Activated CD4-positive, CD25-positive, alpha-beta regulatory T cell treated with anti-CD3 and anti-CD28 coated beads, Interleukin-2, amount 50 U/mL, for 16 hours (primary cell): ENCODE data around the gene CDK6.
"Not testable (repeated sequence)": the region's sequence is repeated elsewhere in the genome, so short reads cannot be mapped to it uniquely, and the experiment has no call there.

Experiments
- DNase-seq: peaks from one replicate; pipeline ENCODE4 v3.0.0-alpha.2; 2020; ENCODE audit warnings: low read depth, low spot score

CDK6 gene

DNA sequence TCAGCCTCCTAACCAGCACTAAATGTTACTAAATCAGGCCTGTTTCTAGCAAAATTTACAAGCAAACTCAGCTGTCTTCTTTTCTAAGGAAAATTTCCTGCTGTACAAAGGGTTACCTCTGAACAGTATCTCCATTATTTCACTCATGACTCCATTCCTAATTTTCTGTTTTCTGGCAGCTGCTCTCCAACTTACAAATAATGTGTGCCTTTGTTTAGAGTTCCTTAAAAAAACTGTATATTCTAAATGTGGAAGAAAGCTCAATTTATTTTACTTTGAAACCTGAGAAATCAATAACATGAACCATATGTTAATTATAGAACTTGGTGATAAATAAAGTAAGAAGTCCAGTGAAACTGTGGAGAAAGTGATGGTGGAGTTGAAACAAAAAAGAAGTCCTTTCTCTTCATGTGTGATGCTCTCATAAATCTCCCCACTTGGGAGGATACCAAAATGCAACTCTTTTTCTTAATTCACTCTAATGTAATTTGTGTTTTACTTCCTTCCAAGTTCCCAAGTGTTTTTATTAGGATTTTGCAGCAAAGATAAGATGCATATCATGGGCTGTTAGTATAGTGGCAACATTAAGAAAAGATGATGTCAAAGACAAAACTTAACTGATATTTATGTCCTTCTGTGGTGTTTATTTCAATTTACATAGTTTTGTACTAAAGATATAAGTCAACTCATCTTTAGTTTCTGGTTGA, 74.8 kb downstream of the CDK6 start:
- no peak for DNase-seq

- no peak for DNase-seq
Observed at GRCh38 chr7:92758796-92759431, 77.5 kb downstream of the CDK6 start.

- not testable (repeated sequence) for DNase-seq
Observed at GRCh38 chr7:92757311-92757910, 79.0 kb downstream of the CDK6 start.

DNA sequence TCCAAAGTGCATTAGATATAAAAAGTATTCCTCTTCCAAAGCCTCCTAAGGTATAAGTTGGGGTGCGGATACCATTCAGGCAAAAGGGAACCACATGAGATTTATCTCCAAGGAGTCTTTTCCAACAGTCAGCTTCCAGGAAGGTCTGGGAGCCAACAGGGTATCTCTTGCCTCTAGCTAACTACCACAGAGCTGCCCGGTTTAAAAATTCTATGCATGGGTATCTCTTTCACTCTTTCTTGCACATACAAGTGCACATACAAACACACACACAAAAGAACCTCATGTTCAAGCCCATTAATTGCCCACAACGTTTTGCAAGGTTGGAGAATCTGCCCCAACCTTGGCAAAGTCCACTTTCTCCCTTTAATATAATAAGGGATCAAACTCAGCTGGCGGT, 80.7 kb downstream of the CDK6 start:
- DNase-seq = no peak

DNA sequence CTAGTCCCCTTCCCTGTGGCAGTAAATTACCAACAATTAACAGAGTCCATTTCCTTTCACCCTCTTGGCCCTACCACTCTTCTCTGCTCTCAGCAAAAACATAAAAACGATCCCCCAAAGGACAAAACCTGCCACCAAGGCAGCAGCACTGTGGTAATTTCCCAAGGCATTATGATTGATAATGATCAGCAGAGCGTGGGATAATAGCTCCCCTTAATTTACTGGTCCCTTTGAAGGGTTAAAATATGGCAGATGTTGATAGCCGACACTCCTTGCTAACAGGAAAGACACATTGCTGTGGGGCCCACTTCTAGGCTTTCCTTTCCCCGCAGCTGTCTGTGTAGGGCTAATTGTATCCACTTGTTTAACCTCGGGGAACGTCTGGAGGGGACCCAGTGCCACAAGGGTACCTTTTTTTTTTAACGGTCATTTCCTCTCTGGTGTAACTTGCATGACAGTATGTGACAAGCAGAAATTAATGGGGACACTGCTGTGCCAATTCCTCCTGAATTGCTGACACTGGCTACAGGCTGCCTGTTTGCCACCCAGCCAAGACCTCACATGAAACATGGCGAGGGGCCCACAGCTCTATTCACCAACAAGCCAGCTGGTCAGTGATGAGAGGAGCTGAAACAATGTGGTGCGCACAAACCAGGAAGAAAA, 81.3 kb downstream of the CDK6 start:
- DNase-seq = no peak

DNA sequence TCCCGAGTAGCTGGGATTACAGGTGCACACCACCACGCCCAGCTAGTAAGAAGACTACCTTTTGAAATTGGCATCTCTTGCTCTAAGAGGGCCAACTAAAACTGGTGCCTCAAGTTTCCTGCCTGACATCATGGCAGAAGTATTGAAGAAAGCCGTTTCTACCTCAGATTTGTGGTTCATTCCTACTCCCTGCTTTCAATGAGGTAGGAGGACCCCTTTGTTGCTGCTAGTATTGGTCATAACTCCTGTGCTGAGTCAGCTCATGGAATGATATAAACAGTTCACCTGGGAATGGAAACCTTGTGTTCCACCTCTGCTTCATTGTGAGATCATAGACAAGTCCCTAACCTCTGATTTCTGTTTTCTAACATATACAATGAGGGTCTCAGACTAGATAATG, 82.8 kb downstream of the CDK6 start:
- DNase-seq = no peak

- DNase-seq = no peak
Observed at GRCh38 chr7:92751902-92752901, 84.2 kb downstream of the CDK6 start.

GRCh38 chr7:92750946-92751345, 85.4 kb downstream of the CDK6 start:
- no peak for DNase-seq

DNA sequence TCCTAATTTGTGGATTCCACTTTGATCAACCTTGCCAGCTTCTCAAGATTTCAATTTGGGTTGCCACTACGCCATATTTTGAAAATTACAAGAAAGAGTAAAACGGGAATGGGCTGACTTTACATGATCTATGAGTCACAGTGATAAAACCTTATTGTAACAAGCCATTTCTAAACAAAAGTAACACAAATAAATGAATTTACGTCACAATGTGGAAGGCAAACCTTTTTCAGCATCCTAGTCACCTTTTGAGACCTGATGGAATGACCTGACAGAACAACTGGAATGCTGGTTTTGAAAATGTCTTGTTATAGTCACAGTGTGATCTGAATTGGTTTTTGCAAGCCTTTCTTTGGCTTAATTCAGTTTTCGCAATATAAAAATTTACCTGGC, 85.9 kb downstream of the CDK6 start:
- no peak for DNase-seq

- DNase-seq = no peak
Observed at GRCh38 chr7:92749832-92750446, 86.4 kb downstream of the CDK6 start.

- DNase-seq = no peak
Observed at GRCh38 chr7:92749327-92749755, 87.0 kb downstream of the CDK6 start.

DNA sequence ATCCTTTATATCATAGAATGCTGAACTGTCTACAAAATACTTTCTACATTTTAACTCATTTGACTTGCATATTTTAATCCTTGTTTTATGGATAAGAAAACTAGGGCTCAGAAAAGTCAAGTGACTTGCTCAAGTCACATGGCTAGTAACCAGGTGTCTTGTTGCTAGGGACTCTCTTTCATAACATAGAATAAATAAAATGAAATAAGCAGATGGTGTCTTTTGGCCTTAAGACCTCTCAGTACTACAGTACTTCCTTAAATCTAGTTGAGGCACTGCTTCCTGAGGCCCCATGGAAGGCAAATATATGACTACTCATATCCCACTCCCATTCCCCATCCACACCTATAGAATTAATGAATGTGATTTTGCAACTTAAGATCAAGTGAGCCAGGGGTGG, 87.9 kb downstream of the CDK6 start:
- DNase-seq = no peak

DNA sequence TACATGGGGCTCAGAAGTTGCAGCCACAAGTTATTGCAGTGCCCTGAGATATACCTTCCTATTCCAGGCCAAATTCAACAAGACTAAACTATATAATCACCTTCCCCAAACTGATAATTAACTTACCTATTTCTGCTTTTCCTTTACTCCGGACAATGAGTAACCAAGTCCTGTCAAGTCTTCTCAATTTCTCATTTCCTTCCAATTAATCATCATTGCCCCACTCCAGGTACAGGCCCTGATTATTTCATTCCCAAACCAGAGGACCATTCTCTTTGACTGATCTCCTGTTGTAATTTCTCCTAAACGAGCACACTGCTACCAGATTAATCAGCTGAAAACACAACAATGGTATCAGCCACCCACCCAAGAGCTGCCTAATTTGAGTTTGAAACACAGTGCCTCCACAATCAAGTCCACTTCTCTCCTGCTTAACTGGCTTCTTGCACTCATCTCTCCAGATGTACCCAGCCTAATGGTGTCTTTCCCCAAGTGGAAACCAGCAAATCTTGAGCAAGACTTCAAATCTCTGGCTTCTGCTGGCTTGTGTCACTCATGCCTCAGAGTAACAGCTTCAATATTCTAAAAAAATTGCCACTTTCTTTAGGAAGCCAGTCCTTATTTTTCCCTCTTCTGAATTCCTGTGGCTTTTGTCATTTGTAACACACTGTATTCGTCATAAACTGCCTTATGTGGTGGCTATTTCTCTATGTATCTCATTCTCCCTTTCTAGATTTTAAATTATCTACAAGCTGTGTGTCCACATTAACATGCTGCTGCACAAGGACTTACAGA, 89.1 kb downstream of the CDK6 start:
- DNase-seq = no peak

DNA sequence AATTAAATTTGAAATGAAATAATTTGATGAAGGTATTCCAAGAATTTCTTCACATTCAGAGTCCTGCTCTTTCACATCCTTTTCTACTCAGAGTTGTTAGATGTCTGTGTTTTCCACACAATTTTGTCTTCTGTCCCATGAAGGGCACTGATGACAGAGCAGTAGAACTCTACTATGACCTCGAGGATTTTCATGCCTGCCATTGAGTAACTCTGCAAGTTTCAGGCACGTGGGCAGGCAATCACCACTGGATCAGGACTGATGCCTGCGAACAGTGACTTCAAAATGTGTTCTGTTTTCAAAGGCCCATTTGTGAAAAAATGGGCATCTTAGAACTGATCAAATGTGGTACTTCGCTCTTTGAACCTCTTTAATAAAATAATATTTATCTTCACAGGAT, 91.1 kb downstream of the CDK6 start:
- DNase-seq = no peak

DNA sequence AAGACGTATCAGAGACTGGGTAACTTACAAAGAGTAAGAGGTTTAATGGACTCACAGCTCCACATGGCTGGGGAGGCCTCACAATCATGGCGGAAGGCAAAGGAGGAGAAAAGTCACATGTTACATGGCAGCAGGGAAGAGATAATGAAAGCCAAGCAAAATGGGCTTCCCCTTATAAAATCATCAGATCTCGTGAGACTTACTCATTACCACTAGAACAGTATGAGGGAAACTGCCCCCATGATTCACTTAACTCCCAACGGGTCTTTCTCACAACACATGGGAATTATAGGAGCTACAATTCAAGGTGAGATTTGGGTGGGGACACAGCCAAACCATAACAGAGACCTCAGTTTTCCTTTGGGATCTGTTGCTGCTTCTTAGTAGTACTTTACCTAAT, 92.2 kb downstream of the CDK6 start:
- DNase-seq = not testable (repeated sequence)

DNA sequence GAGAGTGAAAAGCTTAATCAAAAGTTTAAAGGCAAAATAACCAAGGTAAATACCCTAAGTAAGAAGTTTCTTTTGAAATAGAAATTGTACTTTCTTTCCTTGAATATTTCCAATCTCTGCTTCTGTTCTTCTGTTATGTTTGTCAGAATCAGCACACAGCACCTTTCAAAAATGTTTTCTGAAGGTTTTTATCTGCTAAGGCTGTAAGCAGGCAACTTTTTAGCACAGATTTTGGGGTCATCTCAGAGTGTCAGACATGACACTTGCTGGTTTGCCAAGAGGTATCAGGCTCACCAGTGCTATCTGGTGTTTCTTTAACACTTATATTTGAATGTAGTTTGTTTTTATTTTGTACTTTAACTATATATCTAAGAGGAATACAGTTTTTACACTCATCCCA, 94.2 kb downstream of the CDK6 start:
- no peak for DNase-seq

DNA sequence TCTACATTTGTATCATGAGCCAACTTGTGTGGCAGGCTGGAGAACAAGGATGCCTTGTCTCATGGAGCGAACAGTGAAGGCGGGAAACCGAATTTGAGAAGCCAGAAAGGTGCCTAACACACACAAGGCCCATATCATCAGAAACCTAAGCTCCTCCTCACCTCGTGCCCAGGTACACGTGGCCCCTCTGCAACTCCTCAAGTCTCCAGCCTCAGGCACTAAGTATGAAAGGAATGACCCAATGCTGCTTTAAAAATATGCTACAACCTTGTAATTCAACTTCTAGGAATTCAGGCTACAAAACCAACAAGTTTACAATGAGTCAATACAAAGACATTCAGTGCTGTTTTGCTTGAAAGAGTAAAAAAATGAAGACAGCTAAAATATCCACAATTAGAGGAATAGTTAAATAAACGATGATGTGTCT, 95.7 kb downstream of the CDK6 start:
- no peak for DNase-seq

- DNase-seq = no peak
Observed at GRCh38 chr7:92740134-92740533, 96.2 kb downstream of the CDK6 start.

DNA sequence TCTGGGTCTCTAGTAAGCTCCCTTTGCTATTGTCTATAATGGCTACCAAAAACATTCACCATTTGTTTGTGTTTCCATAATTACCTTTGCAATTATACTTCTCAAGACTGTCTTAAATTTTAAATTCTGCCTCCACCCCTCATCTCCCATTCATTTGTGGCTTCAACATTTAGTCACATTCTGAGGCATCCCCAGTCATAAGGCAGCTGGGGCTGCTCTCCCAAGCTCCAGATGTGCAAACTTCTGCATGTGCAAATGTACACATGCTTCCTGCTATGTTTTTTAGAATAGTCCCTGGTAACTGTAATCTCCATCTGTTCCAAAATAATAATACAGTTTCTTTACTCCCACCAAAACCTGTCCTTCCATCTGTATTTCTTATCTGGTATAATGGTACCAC, 97.3 kb downstream of the CDK6 start:
- DNase-seq = no peak

DNA sequence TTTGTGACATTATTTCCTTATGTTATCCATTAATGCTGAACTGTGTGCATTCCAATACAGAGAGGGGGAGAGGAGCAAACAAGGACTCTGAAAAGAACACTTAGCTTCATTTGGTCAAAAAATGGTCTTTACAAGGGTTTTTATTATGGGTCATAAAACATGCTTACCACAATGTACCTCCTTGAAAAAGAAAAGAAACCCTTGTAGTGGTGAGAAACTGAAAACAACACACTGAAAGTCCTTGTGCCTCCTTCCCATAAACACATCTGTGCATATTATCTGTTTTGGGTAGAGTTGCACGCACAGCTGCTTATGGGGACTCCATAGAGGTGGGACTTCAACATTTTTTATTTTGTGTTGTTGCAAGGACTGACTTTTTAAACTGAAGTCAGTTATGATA, 98.7 kb downstream of the CDK6 start:
- DNase-seq = no peak
